GM23338 (cell line): Measurements from ENCODE around the gene STAMBP.
"Not testable (repeated sequence)": the region's sequence is repeated elsewhere in the genome, so short reads cannot be mapped to it uniquely, and the experiment has no call there.

Experiments used
- CREB1 ChIP-seq: fragments of 250-450 bp; sonication (Bioruptor Pico); IDR thresholded peaks from 2 replicates; pipeline ENCODE4 v1.5.0; 2020; ENCODE audit warnings: low read depth, mild to moderate bottlenecking, moderate library complexity
- CTCF ChIP-seq, 2 experiments: fragments of 200-600 bp in 1 of 2; sonication (generic) in 1 of 2; conservative IDR thresholded peaks; 2 replicates each; pipeline versions ENCODE4 v1.5.1 to v1.6.1; 2016 to 2017; ENCODE audit warnings: antibody characterized with exemption in 2 of 2, low read depth in 2 of 2, mild to moderate bottlenecking in 2 of 2, moderate library complexity in 1 of 2
- EZH2 ChIP-seq: fragments of 200-600 bp; sonication (generic); IDR thresholded peaks from one replicate; pipeline ENCODE4 v1.8.0; 2017; ENCODE audit warnings: antibody characterized with exemption, mild to moderate bottlenecking, low read depth; ENCODE audit not compliant: unreplicated experiment
- EZH2phosphoT487 ChIP-seq: fragments of 200-600 bp; sonication (generic); IDR thresholded peaks from one replicate; pipeline ENCODE4 v1.8.1; 2018; ENCODE audit warnings: antibody characterized with exemption; ENCODE audit not compliant: unreplicated experiment
- POLR2AphosphoS5 ChIP-seq: IDR thresholded peaks from 2 replicates; pipeline ENCODE4 v1.6.1; 2016; ENCODE audit warnings: antibody characterized with exemption, low read depth
- REST ChIP-seq: IDR thresholded peaks from one replicate; pipeline ENCODE4 v1.6.1; 2018; ENCODE audit warnings: antibody characterized with exemption; ENCODE audit not compliant: unreplicated experiment
- STAT1 ChIP-seq: IDR thresholded peaks from one replicate; pipeline ENCODE4 v1.6.1; 2016; ENCODE audit warnings: antibody characterized with exemption; ENCODE audit not compliant: unreplicated experiment
- ZNF331 ChIP-seq: fragments of 250-450 bp; sonication (Bioruptor Pico); IDR thresholded peaks from 2 replicates; pipeline ENCODE4 v1.5.0; 2020; ENCODE audit warnings: low read depth, mild to moderate bottlenecking, moderate library complexity

GRCh38 chr2:73877984-73878383, 49.2 kb downstream of the STAMBP start:
- not testable (repeated sequence) for TF ChIP-seq REST; POLR2AphosphoS5; ZNF331 (CRISPR knock-in tag); CTCF (conservative IDR thresholded peaks at IDR 0.05; ENCODE audit: low read depth in 2 of 2); EZH2; EZH2phosphoT487; CREB1 (CRISPR knock-in tag); STAT1
